Ovary (tissue), 9 donors: Measurements from ENCODE around the gene MUC3A. TPM values are rescaled to one million over a fixed set of nuclear protein-coding genes. Genes with fewer than 3 reads are reported as not detected.

ENCODE experiments used
- DNase-seq, 5 donors: peaks; one replicate each; pipeline ENCODE4 v3.0.0-alpha.2; 2019 to 2020
- H3K27ac ChIP-seq, 2 donors: fragments of 200-600 bp; one replicate each; pipeline versions ENCODE4 v1.5.1 to v1.8.0; 2019 to 2022
- H3K27me3 ChIP-seq: fragments of 200-600 bp; one replicate; pipeline ENCODE4 v1.8.0; 2022
- H3K36me3 ChIP-seq: fragments of 200-600 bp; sonication (generic); one replicate; pipeline ENCODE4 v1.5.1; 2019
- H3K4me1 ChIP-seq: one replicate; pipeline ENCODE4 v1.8.1; 2013; ENCODE audit warnings: mild to moderate bottlenecking, moderate library complexity; ENCODE audit not compliant: insufficient read depth
- H3K4me3 ChIP-seq: fragments of 200-600 bp; sonication (generic); one replicate; pipeline ENCODE4 v1.5.1; 2017
- H3K9me3 ChIP-seq, 2 donors: fragments of 200-600 bp in 1 of 2; sonication (generic) in 1 of 2; one replicate each; pipeline versions ENCODE4 v1.5.1 to v1.8.1; 2013 to 2019; ENCODE audit warnings: mild to moderate bottlenecking in 1 of 2, moderate library complexity in 1 of 2
- CTCF ChIP-seq, 3 donors: fragments of 450-650 bp in 2 of 3; fragments of 200-600 bp in 1 of 3; IDR thresholded peaks; one replicate each; pipeline versions ENCODE4 v1.5.1 to v1.8.0; 2016 to 2022; ENCODE audit warnings: antibody characterized with exemption in 3 of 3, mild to moderate bottlenecking in 1 of 3
- EP300 ChIP-seq: sonication (generic); formaldehyde crosslinking; IDR thresholded peaks from one replicate; pipeline ENCODE4 v1.6.1; 2017; ENCODE audit warnings: antibody characterized with exemption
- POLR2A ChIP-seq: fragments of 450-650 bp; IDR thresholded peaks from one replicate; pipeline ENCODE4 v1.6.1; 2017; ENCODE audit warnings: antibody characterized with exemption, mild to moderate bottlenecking, moderate library complexity
- WGBS, 3 donors: extraction: QIAGEN DNeasy Blood & Tissue Kit in 1 of 3; methylation state at CpG; one replicate each; pipeline versions ENCODE4 v1.1.5 to v1.1.7; 2013 to 2017; 5-methylcytosine and 5-hydroxymethylcytosine counted together
- intact Hi-C, 4 donors: fragments of 100-400 bp; cut with DNase I; formaldehyde crosslinking; loops; one replicate each; pipeline versions ENCODE4 v1.11.0 to v1.15.1; 2022 to 2023
- polyA plus RNA-seq, 2 donors: library from polyadenylated mRNA; stranded (reverse); fragments of 200-250 nt in 1 of 2; fragments of 350-450 nt in 1 of 2; fragmentation: Illumina TruSeq in 1 of 2; extraction: RNeasy Lipid Tissue Mini Kit (QIAGEN cat#74804) in 1 of 2; gene quantifications; one replicate each; pipeline ENCODE4 v1.2.3, GENCODE V29; 2013 to 2014
- total RNA-seq, 7 donors: library from RNA; depleted of rRNA in 2 of 7; stranded (reverse); fragments of >200 nt in 2 of 7; fragmentation: NEBNext Ultra II Directional in 3 of 7; extraction: Animal tissue kit (Norgen Biotek cat#: 25700) in 3 of 7; gene quantifications; one replicate each; pipeline versions ENCODE4 v1.1.0 to v1.2.4, GENCODE V29; 2016 to 2023
- donor health status: DM: no; HTN: no; CAD: no; lungs with moderate emphysema.
- donor health status: DM: no; HTN: no; CAD: no.
- donor health status: Bipolar disorder and iron deficiency.
- donor health status: DM: yes; HTN: yes; CAD: no.
- donor health status: DM: no; HTN: no; CAD: no.
- donor health status: DM: yes; HTN: yes; CAD: no.

Gene MUC3A
- total and polyA plus RNA-seq, 9 donors: 0.16 to 0.72 (median 0.43) TPM; not detected in 5

- Histone ChIP-seq H3K4me3 (no peak overlapping the region), H3K27me3 (no peaks in the 10 kb centered on the region), H3K4me1 (no peaks in the 10 kb centered on the region), H3K27ac (no peak overlapping the region), H3K36me3 (no peaks in the 10 kb centered on the region), H3K9me3 (no peaks in the 10 kb centered on the region)
- intact Hi-C loops: no loop called here
- WGBS, 3 donors: 62 to 74% (median 73%) methylated on average over 15 of the region's 15 CpGs
- TF ChIP-seq CTCF (IDR thresholded peaks at IDR 0.05) (no peak), POLR2A (no peak), EP300 (no peak)
- DNase-seq: no peak
Observed at GRCh38 chr7:100951888-100952560, 2.7 kb downstream of the MUC3A start.

DNA sequence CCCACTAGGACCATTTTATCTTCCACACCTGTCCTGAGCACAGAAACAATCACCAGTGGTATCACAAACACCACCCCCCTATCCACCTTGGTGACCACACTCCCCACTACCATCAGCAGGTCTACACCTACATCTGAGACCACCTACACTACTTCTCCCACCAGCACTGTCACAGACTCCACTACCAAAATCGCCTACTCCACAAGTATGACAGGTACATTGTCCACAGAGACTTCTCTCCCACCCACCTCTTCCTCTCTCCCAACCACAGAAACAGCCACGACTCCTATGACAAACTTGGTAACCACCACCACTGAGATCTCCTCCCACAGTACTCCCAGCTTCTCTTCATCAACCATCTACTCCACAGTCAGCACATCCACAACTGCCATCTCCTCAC is 3.3 kb downstream of the MUC3A start:
- intact Hi-C loops: no loop called here
- no peaks in the 10 kb centered on the region for H3K9me3 ChIP-seq
- H3K36me3 ChIP-seq: no peaks in the 10 kb centered on the region
- H3K4me3 ChIP-seq: no peak overlapping the region
- no peaks in the 10 kb centered on the region for H3K27me3 ChIP-seq
- DNase-seq: no peak
- H3K4me1 ChIP-seq: no peaks in the 10 kb centered on the region
- TF ChIP-seq CTCF (IDR thresholded peaks at IDR 0.05): no peak
- TF ChIP-seq EP300: no peak
- TF ChIP-seq POLR2A: no peak
- WGBS, 3 donors: 53 to 70% (median 54%) methylated on average over 2 of the region's 2 CpGs
- no peak overlapping the region for H3K27ac ChIP-seq

DNA sequence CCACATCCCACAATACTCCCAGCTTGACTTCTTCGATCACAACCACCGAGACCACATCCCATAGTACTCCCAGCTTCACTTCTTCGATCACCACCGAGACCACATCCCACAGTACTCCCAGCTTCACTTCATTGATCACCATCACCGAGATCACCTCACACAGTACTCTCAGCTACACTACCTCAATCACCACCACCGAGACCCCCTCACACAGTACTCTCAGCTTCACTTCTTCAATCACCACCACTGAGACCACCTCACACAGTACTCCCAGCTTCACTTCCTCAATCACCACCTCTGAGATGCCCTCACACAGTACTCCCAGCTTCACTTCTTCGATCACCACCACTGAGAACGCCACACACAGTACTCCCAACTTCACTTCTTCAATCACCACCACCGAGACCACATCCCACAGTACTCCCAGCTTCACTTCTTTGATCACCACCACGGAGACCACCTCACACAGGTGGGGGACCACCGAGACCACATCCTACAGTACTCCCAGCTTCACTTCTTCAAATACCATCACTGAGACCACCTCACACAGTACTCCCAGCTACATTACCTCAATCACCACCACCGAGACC is 8.6 kb downstream of the MUC3A start:
- no peak for DNase-seq
- H3K9me3 ChIP-seq: no peaks in the 10 kb centered on the region
- no peak overlapping the region for H3K27ac ChIP-seq
- intact Hi-C loops: no loop called here
- no peaks in the 10 kb centered on the region for H3K27me3 ChIP-seq
- no peaks in the 10 kb centered on the region for H3K4me1 ChIP-seq
- no peak overlapping the region for H3K4me3 ChIP-seq
- H3K36me3 ChIP-seq: no peaks in the 10 kb centered on the region
- 65 to 69% (median 67%) methylated on average over 12 of the region's 12 CpGs for WGBS, 3 donors
- TF ChIP-seq EP300 (no peak), POLR2A (no peak), CTCF (IDR thresholded peaks at IDR 0.05) (no peak)

GRCh38 chr7:100959894-100960293 is 10.6 kb downstream of the MUC3A start:
- intact Hi-C loops: no loop called here
- Histone ChIP-seq H3K27ac (no peak overlapping the region), H3K27me3 (no peaks in the 10 kb centered on the region), H3K9me3 (no peaks in the 10 kb centered on the region), H3K4me1 (no peaks in the 10 kb centered on the region), H3K36me3 (no peaks in the 10 kb centered on the region), H3K4me3 (no peak overlapping the region)
- WGBS, 3 donors: 59 to 69% (median 60%) methylated on average over 2 of the region's 2 CpGs
- TF ChIP-seq EP300: no peak
- no peak for TF ChIP-seq POLR2A
- TF ChIP-seq CTCF (IDR thresholded peaks at IDR 0.05): no peak
- DNase-seq: no peak
